H1 (cell line): ENCODE results near the gene KCNQ1. TPM values are rescaled to one million over a fixed set of nuclear protein-coding genes. Genes with fewer than 3 reads are reported as not detected.

Experiments used
- CTCF ChIA-PET: fragments of 300-600 bp; sonication (Branson Sonifier 250); formaldehyde crosslinking; loops from one replicate; lab custom pipeline; 2021; ENCODE audit not compliant: partially characterized antibody; lab: Charles Lee
- POLR2A ChIA-PET: fragments of 300-600 bp; sonication (Branson Sonifier 250); formaldehyde crosslinking; loops from one replicate; lab custom pipeline; 2021; ENCODE audit warnings: inconsistent platforms; ENCODE audit not compliant: partially characterized antibody; lab: Charles Lee
- DNase-seq, 2 experiments: peaks; one replicate each; pipeline versions ENCODE4 v3.0.0 to v3.0.0-alpha.2; 2010 to 2022; ENCODE audit warnings: low spot score in 2 of 2, low read depth in 1 of 2, mixed read lengths in 1 of 2
- FAIRE-seq: peaks from 2 replicates; lab custom pipeline; 2011; peaks lifted over from hg19 to GRCh38; lab: Jason Lieb, UNC
- H2AFZ ChIP-seq: 2 replicates; pipeline ENCODE4 v1.8.1; 2012; ENCODE audit warnings: low read length, inconsistent platforms
- H2AK5ac ChIP-seq: 2 replicates; pipeline ENCODE4 v1.6.1; 2013; ENCODE audit warnings: low read depth, low read length
- H2BK120ac ChIP-seq: replicated peaks from 2 replicates; pipeline ENCODE3; 2013; ENCODE audit warnings: low read depth, low read length, inconsistent platforms
- H2BK12ac ChIP-seq: 2 replicates; pipeline ENCODE4 v1.6.1; 2013; ENCODE audit warnings: low read depth, low read length
- H2BK15ac ChIP-seq: 2 replicates; pipeline ENCODE4 v1.6.1; 2013; ENCODE audit warnings: low read length
- H2BK20ac ChIP-seq: 2 replicates; pipeline ENCODE4 v1.6.1; 2013; ENCODE audit warnings: low read length
- H2BK5ac ChIP-seq: 2 replicates; pipeline ENCODE4 v1.6.1; 2013; ENCODE audit warnings: low read depth, low read length
- H3K14ac ChIP-seq: 2 replicates; pipeline ENCODE4 v1.6.1; 2013; ENCODE audit warnings: inconsistent platforms; ENCODE audit not compliant: insufficient read length
- H3K18ac ChIP-seq: 2 replicates; pipeline ENCODE4 v1.6.1; 2013; ENCODE audit warnings: low read length; ENCODE audit errors: extremely low read depth
- H3K23ac ChIP-seq: 2 replicates; pipeline ENCODE4 v1.6.1; 2013; ENCODE audit warnings: inconsistent platforms; ENCODE audit not compliant: insufficient read length
- H3K23me2 ChIP-seq: 2 replicates; pipeline ENCODE4 v1.6.1; 2013; ENCODE audit warnings: low read depth, low read length
- H3K27ac ChIP-seq: 2 replicates; pipeline ENCODE4 v1.6.1; 2011; ENCODE audit warnings: low read depth, low read length, inconsistent platforms
- H3K27me3 ChIP-seq, 4 experiments: replicated peaks in 1 of 4; 1 replicate in 1 of 4; 2 replicates in 3 of 4; pipeline versions ENCODE4 v1.6.1 to v1.8.1; 2011 to 2013; ENCODE audit warnings: low read length in 3 of 4, mild to moderate bottlenecking in 3 of 4, inconsistent platforms in 2 of 4, mixed read lengths in 2 of 4, moderate library complexity in 1 of 4; ENCODE audit not compliant: control insufficient read depth in 3 of 4, insufficient read depth in 3 of 4; ENCODE audit errors: extremely low read depth in 1 of 4
- H3K36me3 ChIP-seq, 4 experiments: 2 replicates each; pipeline versions ENCODE4 v1.6.1 to v1.8.1; 2011 to 2013; ENCODE audit warnings: mild to moderate bottlenecking in 4 of 4, low read length in 3 of 4, moderate library complexity in 2 of 4, control low read depth in 1 of 4, inconsistent platforms in 1 of 4; ENCODE audit not compliant: insufficient read depth in 4 of 4, control insufficient read depth in 2 of 4
- H3K4ac ChIP-seq: replicated peaks from 2 replicates; pipeline ENCODE3; 2013; ENCODE audit warnings: low read length, low read depth, mixed read lengths, inconsistent platforms; ENCODE audit not compliant: insufficient read length
- H3K4me1 ChIP-seq, 4 experiments: replicated peaks in 1 of 4; 1 replicate in 1 of 4; 2 replicates in 3 of 4; pipeline versions ENCODE4 v1.6.1 to v1.8.1; 2011 to 2013; ENCODE audit warnings: low read length in 3 of 4, inconsistent platforms in 2 of 4, mixed read lengths in 1 of 4; ENCODE audit not compliant: insufficient read depth in 4 of 4, control insufficient read depth in 3 of 4
- H3K4me2 ChIP-seq, 2 experiments: 2 replicates each; pipeline versions ENCODE4 v1.6.1 to v1.8.1; 2011 to 2013; ENCODE audit warnings: low read depth in 2 of 2, low read length in 2 of 2, control low read depth in 1 of 2, inconsistent platforms in 1 of 2, mild to moderate bottlenecking in 1 of 2; ENCODE audit not compliant: insufficient read depth in 1 of 2
- H3K4me3 ChIP-seq, 4 experiments: fragments of 200-600, 300-600 bp in 1 of 4; sonication (generic), shearing (Covaris generic), sonication (Bioruptor Twin) in 1 of 4; 2 replicates each; pipeline versions ENCODE4 v1.5.1 to v1.8.1; 2011 to 2016; ENCODE audit warnings: low read length in 4 of 4, low read depth in 3 of 4, control low read depth in 2 of 4, inconsistent platforms in 2 of 4, mild to moderate bottlenecking in 2 of 4, mixed read lengths in 1 of 4, moderate library complexity in 1 of 4; ENCODE audit not compliant: insufficient read depth in 2 of 4; ENCODE audit errors: extremely low read depth in 1 of 4
- H3K56ac ChIP-seq: replicated peaks from 2 replicates; pipeline ENCODE3; 2013; ENCODE audit warnings: low read depth, mild to moderate bottlenecking, mixed read lengths, low read length, inconsistent platforms; ENCODE audit not compliant: insufficient read length
- H3K79me1 ChIP-seq: 2 replicates; pipeline ENCODE4 v1.6.1; 2013; ENCODE audit warnings: low read depth, low read length, control low read depth
- H3K79me2 ChIP-seq, 2 experiments: 2 replicates each; pipeline versions ENCODE4 v1.6.1 to v1.8.1; 2012 to 2013; ENCODE audit warnings: low read length in 2 of 2, mild to moderate bottlenecking in 2 of 2, inconsistent platforms in 1 of 2; ENCODE audit not compliant: insufficient read depth in 2 of 2, control insufficient read depth in 1 of 2
- H3K9ac ChIP-seq, 4 experiments: replicated peaks in 1 of 4; 1 replicate in 1 of 4; 2 replicates in 3 of 4; pipeline versions ENCODE4 v1.6.1 to v1.8.1; 2011 to 2013; ENCODE audit warnings: low read depth in 3 of 4, low read length in 3 of 4, control low read depth in 2 of 4, mild to moderate bottlenecking in 2 of 4, moderate library complexity in 2 of 4, inconsistent platforms in 1 of 4; ENCODE audit errors: extremely low read depth in 1 of 4
- H3K9me3 ChIP-seq, 2 experiments: 2 replicates each; pipeline versions ENCODE4 v1.6.1 to v1.8.1; 2012 to 2013; ENCODE audit warnings: mild to moderate bottlenecking in 2 of 2, moderate library complexity in 2 of 2, control low read depth in 1 of 2, inconsistent platforms in 1 of 2, low read depth in 1 of 2, low read length in 1 of 2, mixed read lengths in 1 of 2; ENCODE audit not compliant: insufficient read depth in 2 of 2
- H4K20me1 ChIP-seq, 2 experiments: replicated peaks in 1 of 2; 2 replicates each; pipeline versions ENCODE3 to v1.8.1; 2011 to 2013; ENCODE audit warnings: inconsistent platforms in 2 of 2, low read length in 2 of 2, mild to moderate bottlenecking in 1 of 2; ENCODE audit not compliant: insufficient read depth in 2 of 2, control insufficient read depth in 1 of 2
- H4K5ac ChIP-seq: 2 replicates; pipeline ENCODE4 v1.6.1; 2013; ENCODE audit warnings: low read length, low read depth, mixed read lengths, inconsistent platforms; ENCODE audit not compliant: insufficient read length
- H4K8ac ChIP-seq: 2 replicates; pipeline ENCODE4 v1.8.0; 2013; ENCODE audit warnings: mild to moderate bottlenecking, moderate library complexity, low read length, inconsistent platforms; ENCODE audit not compliant: insufficient read depth; ENCODE audit errors: extremely low read depth
- H4K91ac ChIP-seq: replicated peaks from 2 replicates; pipeline ENCODE3; 2013; ENCODE audit warnings: low read length, mixed read lengths, inconsistent platforms; ENCODE audit not compliant: insufficient read length
- EGR1 ChIP-seq: IDR thresholded peaks from 2 replicates; pipeline ENCODE4 v1.6.1; 2011; ENCODE audit warnings: low read depth, low read length, borderline replicate concordance
- MAFK ChIP-seq: IDR thresholded peaks from 2 replicates; pipeline ENCODE4 v1.6.1; 2012; ENCODE audit warnings: low read depth, mild to moderate bottlenecking, improper control_type of control experiment, low read length
- NRF1 ChIP-seq: IDR thresholded peaks from 2 replicates; pipeline ENCODE4 v1.6.1; 2011; ENCODE audit warnings: mild to moderate bottlenecking, low read depth, low read length, improper control_type of control experiment
- PHF8 ChIP-seq: fragments of 200-600 bp; sonication (generic); conservative IDR thresholded peaks from 2 replicates; pipeline ENCODE4 v1.7.1; 2012; ENCODE audit warnings: low read depth, mild to moderate bottlenecking, inconsistent platforms, low read length, moderate library complexity
- SAP30 ChIP-seq: fragments of 300-600 bp; sonication (generic); IDR thresholded peaks from 2 replicates; pipeline ENCODE4 v1.7.1; 2012; ENCODE audit warnings: low read length, moderate library complexity, mild to moderate bottlenecking, inconsistent platforms; ENCODE audit not compliant: insufficient read depth, insufficient replicate concordance
- WGBS, 2 experiments: shearing (Covaris generic) in 1 of 2; methylation state at CpG; one replicate each; pipeline versions ENCODE4 v1.1.6 to v1.1.7; 2013 to 2015; ENCODE audit warnings: low lambda C conversion rate in 2 of 2, mixed read lengths in 2 of 2, inconsistent platforms in 1 of 2, low coverage in 1 of 2, missing lambda C conversion rate in 1 of 2; ENCODE audit not compliant: insufficient replicate concordance in 2 of 2, insufficient coverage in 1 of 2, insufficient read length in 1 of 2; ENCODE audit errors: extremely low coverage in 1 of 2, missing lambda C conversion rate in 1 of 2; 5-methylcytosine and 5-hydroxymethylcytosine counted together
- polyA plus RNA-seq, 7 experiments: library from polyadenylated mRNA; depleted of rRNA in 3 of 7; stranded (reverse) in 5 of 7; unstranded in 2 of 7; fragments of >200 nt in 5 of 7; fragments of 200-250 nt in 2 of 7; gene quantifications; 1 replicate in 5 of 7; 2 replicates in 1 of 7; 4 replicates in 1 of 7; pipeline versions ENCODE4 v1.2.1 to v1.2.3, GENCODE V29; 2011 to 2013; ENCODE audit warnings: missing spikeins in 2 of 7, mixed read lengths in 2 of 7
- total RNA-seq: library from RNA; stranded (reverse); fragmentation: NEBNext Ultra II Directional; extraction: Animal tissue kit (Norgen Biotek cat#: 25700); gene quantifications from 2 replicates; pipeline ENCODE4 v1.2.1, GENCODE V29; 2021

The KCNQ1 gene
- total and polyA plus RNA-seq, 2 of the 8 experiments (the other 6 are each of a cell fraction or from before 2014, with no cell fraction given) = 1.9 to 2.0 TPM

DNA sequence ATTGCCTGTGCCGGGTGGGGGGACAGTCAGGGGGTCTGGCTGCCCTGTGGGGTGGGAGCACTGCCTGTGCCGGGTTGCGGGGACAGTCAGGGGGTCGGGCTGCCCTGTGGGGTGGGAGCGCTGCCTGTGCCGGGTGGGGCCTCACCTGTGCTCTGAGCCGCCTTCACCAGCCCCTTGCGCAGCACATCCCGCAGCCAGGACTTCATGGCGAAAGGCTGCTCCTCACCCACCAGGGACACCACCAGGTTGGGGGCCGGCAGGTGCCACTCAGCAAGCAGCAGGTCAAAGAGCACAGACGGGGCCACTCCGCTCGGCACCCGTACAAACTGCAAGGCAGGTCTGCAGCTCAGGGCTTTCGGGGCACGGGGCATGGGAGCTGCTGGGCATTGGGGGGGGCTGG is 22.8 kb upstream of the KCNQ1 start:
- H3K4ac ChIP-seq = no peak overlapping the region

More for the DNA sequence above, 22.8 kb upstream of the KCNQ1 start:
- Histone ChIP-seq H2BK5ac (no peak overlapping the region), H2BK20ac (no peak overlapping the region), H3K56ac (no peak overlapping the region), H3K23me2 (no peaks in the 10 kb centered on the region), H2BK120ac (no peak overlapping the region), H3K36me3 (no peaks in the 10 kb centered on the region), H3K4me2 (no peak overlapping the region), H3K4me1 (peaks cover 0 to 5% (median under 1%) of the 10 kb centered on the region in 4 experiments; a peak in 2 of 7 replicates), H3K9ac (no peak overlapping the region), H4K91ac (no peak overlapping the region), H2AFZ (no peak overlapping the region), H4K8ac (no peak overlapping the region), H3K27me3 (peaks cover 0 to 6% (median 0%) of the 10 kb centered on the region in 4 experiments; a peak in 2 of 7 replicates), H3K27ac (no peak overlapping the region), H3K4me3 (no peak overlapping the region), H2BK12ac (no peak overlapping the region), H2AK5ac (no peak overlapping the region), H4K20me1 (no peaks in the 10 kb centered on the region), H3K9me3 (no peaks in the 10 kb centered on the region), H3K14ac (no peak overlapping the region), H2BK15ac (no peak overlapping the region), H3K23ac (no peak overlapping the region), H3K18ac (no peak overlapping the region), H3K79me2 (no peaks in the 10 kb centered on the region), H4K5ac (no peak overlapping the region), H3K79me1 (no peaks in the 10 kb centered on the region)
- WGBS, 2 experiments = 96% methylated on average over 9 of the region's 17 CpGs; no CpG with 5 or more reads in 1 of the 2 experiments
- DNase-seq (no peak), FAIRE-seq (no peak)
- ChIA-PET POLR2A (interaction anchor here (1.7 kb wide), 1 partner anchor 109 kb away, joined by 5 read pairs; no protein-coding TSS in a partner anchor), CTCF (interaction anchor here (0.6 to 11.5 kb wide), 15 partner anchors 18 to 466 kb away, joined by 3 to 359 read pairs (median 8); partner anchors contain the start of genes C11orf21, TSPAN32 and TSSC4)
- TF ChIP-seq SAP30 (no peak), PHF8 (no peak), EGR1 (no peak), MAFK (no peak), NRF1 (no peak)
